PC-3 (cell line): ENCODE measurements around the gene SMC1A. TPM values are rescaled to one million over a fixed set of nuclear protein-coding genes. Genes with fewer than 3 reads are reported as not detected.
"Not testable (repeated sequence)": the region's sequence is repeated elsewhere in the genome, so short reads cannot be mapped to it uniquely, and the experiment has no call there.

ENCODE experiments used
- ATAC-seq: fragments of 200-7000 bp; cut with Tn5 transposase; 2 replicates; pipeline ENCODE4 v1.9.1; 2020; ENCODE audit warnings: mild to moderate bottlenecking, moderate library complexity
- BruUV-seq: library from RNA; stranded (reverse); fragments of 400-500 nt; replicated peaks from 2 replicates; lab custom pipeline; 2021; lab: Mats Ljungman, UMichigan
- CTCF ChIA-PET: fragments of 300-600 bp; sonication (Branson Sonifier 250); formaldehyde crosslinking; loops from one replicate; lab custom pipeline; 2022; ENCODE audit warnings: antibody characterized with exemption; lab: Charles Lee
- POLR2A ChIA-PET: fragments of 300-600 bp; sonication (Branson Sonifier 250); formaldehyde crosslinking; loops from one replicate; lab custom pipeline; 2022; ENCODE audit warnings: antibody characterized with exemption; ENCODE audit not compliant: unreplicated experiment; lab: Charles Lee
- DNase-seq: peaks from one replicate; pipeline ENCODE4 v3.0.0-alpha.2; 2015
- H2AFZ ChIP-seq: fragments of 300-600 bp; sonication (generic); 2 replicates; pipeline ENCODE4 v1.6.0; 2016; ENCODE audit warnings: antibody characterized with exemption, low read length
- H3F3A ChIP-seq: fragments of 300-600 bp; sonication (generic); one replicate; pipeline ENCODE4 v1.6.0; 2017; ENCODE audit warnings: antibody characterized with exemption, low read length, control low read depth, mild to moderate bottlenecking; ENCODE audit not compliant: unreplicated experiment
- H3K27ac ChIP-seq: fragments of 300-600 bp; sonication (generic); 2 replicates; pipeline ENCODE4 v1.5.1; 2016; ENCODE audit warnings: mild to moderate bottlenecking, low read length
- H3K27me3 ChIP-seq: fragments of 300-600 bp; sonication (generic); 2 replicates; pipeline ENCODE4 v1.6.1; 2016; ENCODE audit warnings: low read length, mixed read lengths
- H3K36me3 ChIP-seq: fragments of 300-600 bp; sonication (generic); 2 replicates; pipeline ENCODE4 v1.6.1; 2016; ENCODE audit warnings: low read depth, mixed run types, low read length, mixed read lengths
- H3K4me1 ChIP-seq: fragments of 300-600 bp; sonication (generic); 2 replicates; pipeline ENCODE4 v1.5.1; 2016; ENCODE audit warnings: low read length; ENCODE audit not compliant: insufficient read depth
- H3K4me2 ChIP-seq: fragments of 300-600 bp; sonication (generic); 2 replicates; pipeline ENCODE4 v1.6.0; 2016; ENCODE audit warnings: low read length
- H3K4me3 ChIP-seq: fragments of 300-600 bp; sonication (generic); 2 replicates; pipeline ENCODE4 v1.5.1; 2016; ENCODE audit warnings: mild to moderate bottlenecking, low read length, mixed read lengths
- H3K79me2 ChIP-seq: fragments of 300-600 bp; sonication (generic); 2 replicates; pipeline ENCODE4 v1.6.1; 2017; ENCODE audit warnings: low read length, mixed read lengths
- H3K9ac ChIP-seq: fragments of 300-600 bp; sonication (generic); 2 replicates; pipeline ENCODE4 v1.6.0; 2016; ENCODE audit warnings: mild to moderate bottlenecking, low read length
- H3K9me2 ChIP-seq: fragments of 300-600 bp; sonication (generic); replicated peaks from 2 replicates; pipeline ENCODE4 v1.6.1; 2016; ENCODE audit warnings: mixed run types, low read length, mixed read lengths
- H3K9me3 ChIP-seq: fragments of 300-600 bp; sonication (generic); 2 replicates; pipeline ENCODE4 v1.6.1; 2016; ENCODE audit warnings: low read length, mixed read lengths
- H4K20me1 ChIP-seq: fragments of 300-600 bp; sonication (generic); 2 replicates; pipeline ENCODE4 v1.6.1; 2016; ENCODE audit warnings: low read length, mixed read lengths
- EZH2 ChIP-seq: fragments of 300-600 bp; sonication (generic); IDR thresholded peaks from one replicate; pipeline ENCODE4 v1.6.1; 2017; ENCODE audit warnings: antibody characterized with exemption, mild to moderate bottlenecking, low read length; ENCODE audit not compliant: unreplicated experiment
- EZH2phosphoT487 ChIP-seq: fragments of 300-600 bp; sonication (generic); IDR thresholded peaks from 2 replicates; pipeline ENCODE4 v1.6.1; 2018; ENCODE audit warnings: mild to moderate bottlenecking, antibody characterized with exemption, low read length, borderline replicate concordance
- intact Hi-C: fragments of 100-400 bp; cut with micrococcal nuclease; formaldehyde crosslinking; loops from 2 replicates; pipeline ENCODE4 v1.9.0; 2023
- total RNA-seq: library from RNA; depleted of rRNA; stranded (reverse); fragments of >200 nt; gene quantifications from 2 replicates; pipeline ENCODE4 v1.2.3, GENCODE V29; 2014
- TF ChIP-seq, protein P1 (sequence below): fragments of 300-600 bp; sonication (generic); conservative IDR thresholded peaks from 2 replicates; pipeline ENCODE4 v1.5.1; 2017; ENCODE audit warnings: antibody characterized with exemption, low read depth, mild to moderate bottlenecking, low read length

Gene SMC1A
- total RNA-seq, 1 experiment from 2014 or later: 47.6 TPM

DNA sequence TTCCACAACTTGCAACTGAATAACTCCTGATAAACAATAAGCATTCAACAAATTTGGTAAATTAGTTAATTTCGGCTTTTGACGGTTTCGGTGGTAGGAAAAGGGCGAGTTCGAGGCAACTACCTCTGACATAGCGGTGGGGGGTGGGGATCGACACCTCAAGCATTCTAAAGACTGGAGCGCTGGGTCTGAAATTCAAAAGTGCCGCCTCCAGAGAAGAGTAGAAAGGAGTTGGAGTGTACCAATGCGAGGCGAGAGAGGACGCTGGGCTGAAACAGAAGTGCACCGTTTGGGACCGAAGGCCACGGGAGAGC is 725 bp downstream of the SMC1A start:
- no peaks in the 10 kb centered on the region for H3F3A ChIP-seq
- peaks cover 54% of the 10 kb centered on the region for H3K79me2 ChIP-seq
- H3K4me2 ChIP-seq: peak overlapping the region; percentile 98
- H3K9ac ChIP-seq: peak overlapping the region; percentile 100
- H3K9me3 ChIP-seq: no peaks in the 10 kb centered on the region
- H4K20me1 ChIP-seq: peaks cover 35% of the 10 kb centered on the region
- peak overlapping the region; percentile 77 for H2AFZ ChIP-seq
- H3K27me3 ChIP-seq: no peaks in the 10 kb centered on the region
- CTCF ChIA-PET: interaction anchor here (0.6 to 1.8 kb wide), 3 partner anchors 24 to 139 kb away, joined by 3 to 11 read pairs (median 7); no protein-coding TSS in a partner anchor
- DNase-seq (no peak), ATAC-seq (peak; percentile 2; the same call in 1 of the 2 replicates)
- 0 out of 2 replicates have a peak, but pooled peaks cover 2% of the 10 kb centered on the region for H3K36me3 ChIP-seq
- BruUV-seq: no TSS peak
- peak overlapping the region; percentile 93 for H3K27ac ChIP-seq
- POLR2A ChIA-PET: interaction anchor here (0.9 kb wide), 1 partner anchor 18 kb away, joined by 3 read pairs; no protein-coding TSS in a partner anchor
- H3K4me3 ChIP-seq: peak overlapping the region; percentile 92
- H3K9me2 ChIP-seq: no peaks in the 10 kb centered on the region
- TF ChIP-seq EZH2phosphoT487 (no peak), EZH2 (no peak)
- TF ChIP-seq, protein P1, sequence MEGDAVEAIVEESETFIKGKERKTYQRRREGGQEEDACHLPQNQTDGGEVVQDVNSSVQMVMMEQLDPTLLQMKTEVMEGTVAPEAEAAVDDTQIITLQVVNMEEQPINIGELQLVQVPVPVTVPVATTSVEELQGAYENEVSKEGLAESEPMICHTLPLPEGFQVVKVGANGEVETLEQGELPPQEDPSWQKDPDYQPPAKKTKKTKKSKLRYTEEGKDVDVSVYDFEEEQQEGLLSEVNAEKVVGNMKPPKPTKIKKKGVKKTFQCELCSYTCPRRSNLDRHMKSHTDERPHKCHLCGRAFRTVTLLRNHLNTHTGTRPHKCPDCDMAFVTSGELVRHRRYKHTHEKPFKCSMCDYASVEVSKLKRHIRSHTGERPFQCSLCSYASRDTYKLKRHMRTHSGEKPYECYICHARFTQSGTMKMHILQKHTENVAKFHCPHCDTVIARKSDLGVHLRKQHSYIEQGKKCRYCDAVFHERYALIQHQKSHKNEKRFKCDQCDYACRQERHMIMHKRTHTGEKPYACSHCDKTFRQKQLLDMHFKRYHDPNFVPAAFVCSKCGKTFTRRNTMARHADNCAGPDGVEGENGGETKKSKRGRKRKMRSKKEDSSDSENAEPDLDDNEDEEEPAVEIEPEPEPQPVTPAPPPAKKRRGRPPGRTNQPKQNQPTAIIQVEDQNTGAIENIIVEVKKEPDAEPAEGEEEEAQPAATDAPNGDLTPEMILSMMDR: no peak
- H3K4me1 ChIP-seq: peaks cover 7% of the 10 kb centered on the region
- intact Hi-C loops: loop anchor here (2.0 kb wide), 1 partner anchor 19 kb away; no protein-coding TSS in a partner anchor

DNA sequence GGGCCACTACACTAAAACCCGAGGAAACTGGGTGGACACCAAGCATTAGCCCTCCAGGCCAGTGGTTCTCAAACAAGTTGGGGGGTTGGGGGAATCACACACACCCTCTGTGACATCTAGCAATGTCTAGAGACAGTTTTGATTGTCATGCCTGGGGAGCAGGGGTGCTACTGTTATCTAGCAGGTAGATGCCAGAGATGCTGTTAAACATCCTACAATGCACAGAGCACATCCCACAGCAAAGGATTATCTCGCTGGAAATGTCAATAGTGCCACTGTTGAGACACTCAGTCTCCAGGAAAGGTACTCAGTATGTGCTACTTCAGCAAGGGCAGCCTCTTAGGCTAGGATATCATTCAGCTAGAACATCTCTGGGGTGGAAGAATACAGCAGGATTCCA is 1.3 kb downstream of the SMC1A start:
- H3K79me2 ChIP-seq: peaks cover 60% of the 10 kb centered on the region
- peaks cover 7% of the 10 kb centered on the region for H3K4me1 ChIP-seq
- no peaks in the 10 kb centered on the region for H3F3A ChIP-seq
- peak overlapping the region; percentile 92 for H3K4me3 ChIP-seq
- peaks cover 35% of the 10 kb centered on the region for H4K20me1 ChIP-seq
- peak overlapping the region; percentile 98 for H3K4me2 ChIP-seq
- H3K36me3 ChIP-seq: 0 out of 2 replicates have a peak, but pooled peaks cover 2% of the 10 kb centered on the region
- intact Hi-C loops: no loop called here
- H3K9ac ChIP-seq: peak overlapping the region; percentile 100
- no peaks in the 10 kb centered on the region for H3K27me3 ChIP-seq
- TF ChIP-seq EZH2phosphoT487 (no peak), EZH2 (no peak)
- TF ChIP-seq, protein P1: no peak
- ChIA-PET CTCF (no interaction called here), POLR2A (no interaction called here)
- ATAC-seq: no peak
- no peak overlapping the region for H3K27ac ChIP-seq
- H3K9me3 ChIP-seq: no peaks in the 10 kb centered on the region
- no peak overlapping the region for H2AFZ ChIP-seq
- BruUV-seq: no TSS peak
- no peaks in the 10 kb centered on the region for H3K9me2 ChIP-seq
- no peak for DNase-seq

DNA sequence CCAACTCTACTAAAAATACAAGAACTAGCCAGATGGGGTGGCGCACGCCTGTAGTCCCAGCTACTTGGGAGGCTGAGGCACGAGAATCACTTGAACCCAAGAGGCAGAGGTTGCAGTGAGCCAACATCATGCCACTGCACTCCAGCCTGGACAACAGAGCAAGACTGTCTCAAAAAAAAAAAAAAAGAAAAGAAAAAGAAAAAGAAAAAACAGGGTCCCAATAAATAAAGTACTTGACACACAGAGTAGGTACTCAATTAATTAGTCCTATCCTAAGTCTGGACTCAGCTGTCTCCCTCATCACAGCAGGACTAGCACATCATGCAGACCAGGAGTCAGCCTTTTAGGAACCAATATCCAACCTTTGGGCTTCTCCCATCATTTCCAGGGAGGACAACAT is 2.1 kb downstream of the SMC1A start:
- POLR2A ChIA-PET, ATAC-seq, BruUV-seq, H3K27ac ChIP-seq, CTCF ChIA-PET, H3K36me3 ChIP-seq, DNase-seq, H3K4me1 ChIP-seq, intact Hi-C loops, H2AFZ ChIP-seq, H3F3A ChIP-seq, H3K9me2 ChIP-seq, H3K9me3 ChIP-seq, H3K27me3 ChIP-seq: not testable (repeated sequence)
- peaks cover 64% of the 10 kb centered on the region for H3K79me2 ChIP-seq
- H3K9ac ChIP-seq: peak overlapping the region; percentile 100; the same call in 1 of the 2 replicates
- H4K20me1 ChIP-seq: peaks cover 35% of the 10 kb centered on the region
- peak overlapping the region; percentile 92 for H3K4me3 ChIP-seq
- peak overlapping the region; percentile 98 for H3K4me2 ChIP-seq
